GM21367 (cell line): ENCODE results near the gene PSENEN.

Source experiments
- ATAC-seq: cut with Tn5 transposase; IDR thresholded peaks from one replicate; pipeline ENCODE4 v1.9.1; 2021; ENCODE audit not compliant: unreplicated experiment

The PSENEN gene

DNA sequence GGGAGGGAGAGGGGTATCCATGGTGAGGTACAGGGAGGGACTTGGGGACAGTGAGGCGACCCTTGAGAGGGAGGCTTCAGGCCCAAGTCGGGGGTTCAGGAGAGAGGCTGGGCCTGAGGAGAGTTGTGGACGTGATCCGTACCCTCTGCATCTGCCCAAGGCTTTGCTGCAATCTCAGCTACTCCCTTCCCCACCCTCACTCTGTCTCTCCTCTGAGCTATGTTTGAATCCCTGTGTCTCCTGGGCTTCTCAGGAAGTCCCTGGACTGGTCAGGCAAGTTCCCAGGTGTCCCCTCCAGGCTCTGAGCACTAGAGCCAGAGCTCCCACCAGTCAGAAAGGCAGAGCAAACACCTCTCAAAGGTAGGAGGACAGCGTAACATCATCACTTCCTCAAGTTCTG lies 4.7 kb downstream of the PSENEN start:
- ATAC-seq = no peak

DNA sequence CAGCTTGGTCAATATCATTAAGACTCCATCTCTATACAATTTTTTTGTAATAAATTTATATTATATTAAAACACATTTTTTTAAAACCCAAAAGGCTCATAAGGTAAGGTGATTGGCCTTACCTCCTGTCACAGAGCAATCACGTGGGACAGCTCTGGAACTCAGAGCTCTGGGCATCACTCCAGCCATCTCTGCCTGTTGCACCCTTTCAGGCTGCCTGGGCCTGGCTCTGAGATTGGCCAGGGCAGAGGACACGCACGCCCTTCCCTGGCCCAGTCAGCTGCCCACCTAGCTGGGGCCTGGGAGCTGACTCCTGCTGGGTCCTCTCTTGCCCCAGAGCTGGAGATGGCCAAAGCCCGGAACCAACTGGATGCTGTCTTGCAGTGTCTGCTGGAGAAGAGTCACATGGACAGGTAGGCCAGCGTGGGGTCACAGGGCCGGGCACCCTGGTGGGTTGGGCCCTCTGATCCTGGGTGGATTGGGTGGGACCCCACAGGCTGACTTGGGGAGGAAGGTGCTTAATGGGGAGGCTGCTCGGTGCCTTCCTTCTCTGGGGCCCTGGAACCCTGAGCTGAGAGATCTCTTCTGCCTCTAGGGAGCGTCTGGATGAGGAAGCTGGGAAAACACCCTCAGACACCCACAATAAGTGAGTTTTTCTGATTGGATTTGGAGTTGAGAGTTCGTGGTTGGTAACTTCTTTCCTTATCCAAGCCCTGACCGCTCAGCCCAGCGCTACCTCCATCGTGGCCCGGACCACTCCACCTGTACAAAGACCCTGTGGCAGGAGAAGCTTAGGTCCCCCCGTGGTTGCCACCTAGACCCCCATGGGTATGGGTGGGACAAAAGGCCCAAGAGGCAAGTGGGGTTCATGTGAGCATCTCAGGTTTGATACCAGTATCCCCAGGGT lies 6.6 kb downstream of the PSENEN start:
- no peak for ATAC-seq

- no peak for ATAC-seq
Measured at GRCh38 chr19:35752746-35753350, 7.4 kb downstream of the PSENEN start.

DNA sequence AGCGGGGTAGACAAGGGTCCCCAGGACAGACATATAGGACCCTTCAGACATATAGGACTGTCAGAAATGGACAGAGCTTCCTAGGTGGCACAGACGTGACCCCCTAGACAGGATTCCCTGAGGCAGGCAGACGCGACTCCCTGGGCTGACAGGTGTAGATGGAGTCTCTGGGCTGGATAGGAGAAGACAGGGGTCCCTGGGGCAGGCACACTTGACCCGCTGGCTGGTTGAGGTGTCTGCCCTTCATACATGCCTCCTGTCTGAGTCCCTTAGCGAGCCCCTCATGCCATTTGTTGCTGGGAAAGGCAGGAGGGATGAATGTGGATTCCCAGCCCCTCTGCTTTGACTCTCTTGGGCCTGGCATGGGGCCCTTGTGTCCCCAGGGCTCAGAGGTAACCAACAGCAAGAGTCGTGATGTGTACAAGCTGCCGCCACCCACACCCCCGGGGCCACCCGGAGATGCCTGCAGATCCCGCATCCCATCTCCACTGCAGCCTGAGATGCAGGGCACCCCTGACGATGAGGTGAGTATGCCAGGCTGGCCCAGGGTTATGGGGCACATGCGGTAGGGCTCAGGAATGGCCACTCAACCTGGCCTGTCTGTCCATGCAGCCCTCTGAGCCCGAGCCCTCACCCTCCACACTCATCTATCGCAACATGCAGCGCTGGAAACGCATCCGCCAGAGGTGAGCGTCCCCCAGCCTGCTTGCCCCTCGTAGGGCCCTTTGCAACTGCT lies 8.4 kb downstream of the PSENEN start:
- no peak for ATAC-seq

GRCh38 chr19:35754370-35755130 lies 9.1 kb downstream of the PSENEN start:
- no peak for ATAC-seq

DNA sequence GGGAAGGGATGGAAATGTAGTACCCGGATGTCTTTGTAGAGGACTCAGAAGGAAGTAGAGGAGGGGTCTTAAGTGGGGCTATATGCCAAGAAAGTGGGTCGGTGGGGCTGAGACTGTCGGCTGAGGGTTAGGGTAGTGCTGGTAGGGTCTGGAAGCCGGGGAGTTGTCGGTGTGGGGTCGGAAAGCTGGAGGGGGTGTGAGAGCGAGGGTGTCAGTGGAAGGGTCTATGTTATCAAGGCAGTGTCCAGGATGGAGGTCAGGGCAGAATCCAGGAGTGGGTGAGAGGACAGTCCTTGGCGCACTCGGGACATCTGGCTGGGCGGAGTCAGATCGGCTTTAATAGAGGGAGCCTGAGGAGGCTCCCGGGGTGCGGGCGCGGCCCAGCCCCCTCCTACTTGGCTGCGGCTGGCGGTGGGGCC lies 9.7 kb downstream of the PSENEN start:
- no peak for ATAC-seq

GRCh38 chr19:35755550-35756376 lies 10.3 kb downstream of the PSENEN start:
- ATAC-seq = no peak

GRCh38 chr19:35756377-35757230 lies 11.2 kb downstream of the PSENEN start, which contains the start of gene HSPB6:
TSS of gene HSPB6 (minus strand) at chr19:35757029. CDS start at chr19:35757008, 21 bp downstream.
- no peak for ATAC-seq

GRCh38 chr19:35757231-35757748 lies 11.8 kb downstream of the PSENEN start:
- ATAC-seq = no peak

GRCh38 chr19:35757749-35758608 lies 12.5 kb downstream of the PSENEN start, which contains the start of gene PROSER3:
TSS of gene PROSER3 (plus strand) at chr19:35758176. CDS start at chr19:35758216, 40 bp downstream.
- ATAC-seq = peak; percentile 86

DNA sequence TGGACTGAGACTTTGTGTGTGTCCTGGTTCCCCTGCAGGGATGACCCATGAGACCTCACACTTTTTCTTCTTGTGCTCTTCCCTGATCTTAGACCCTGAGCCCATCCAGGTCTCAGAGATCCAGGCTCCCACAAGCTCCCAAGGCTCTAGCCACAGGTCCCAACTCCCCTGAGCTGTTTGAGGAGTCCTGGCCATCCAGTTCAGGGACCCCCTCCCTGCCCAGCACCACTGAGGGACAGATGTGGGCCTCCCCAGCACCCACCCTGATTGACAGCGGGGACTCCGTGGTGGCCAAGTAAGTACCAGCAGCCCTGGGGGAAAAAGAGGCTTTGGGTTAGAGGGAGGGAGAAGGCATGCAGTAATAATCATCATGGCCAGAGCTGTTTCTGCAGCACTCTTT lies 14.2 kb downstream of the PSENEN start:
- no peak for ATAC-seq

GRCh38 chr19:35760711-35761349 lies 15.4 kb downstream of the PSENEN start:
- no peak for ATAC-seq

- no peak for ATAC-seq
Measured at GRCh38 chr19:35764432-35765315, 19.2 kb downstream of the PSENEN start.

DNA sequence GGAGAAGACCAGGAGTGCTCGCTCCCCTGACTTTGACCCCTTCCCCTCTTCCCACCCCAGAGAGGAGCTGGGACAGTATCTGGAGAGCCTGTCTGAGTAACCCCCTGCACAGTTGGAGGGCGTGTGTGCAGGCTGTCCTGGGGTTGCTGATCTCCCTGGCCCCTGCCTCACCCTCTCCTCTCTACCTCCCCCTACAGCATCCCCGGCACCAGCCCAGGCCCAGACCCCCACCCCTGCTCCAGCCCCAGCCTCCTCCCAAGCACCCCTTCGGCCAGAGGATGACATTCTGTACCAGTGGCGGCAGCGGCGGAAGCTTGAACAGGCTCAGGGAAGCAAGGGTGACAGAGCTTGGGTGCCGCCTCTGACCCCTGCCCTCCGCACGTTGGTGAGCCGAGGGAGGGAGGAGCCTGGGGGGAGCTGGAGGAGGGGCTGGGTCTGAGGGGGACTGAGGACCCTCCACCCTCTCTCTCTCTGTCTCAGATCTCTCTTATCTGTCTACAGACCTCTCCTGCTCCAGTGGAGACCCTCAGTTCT lies 21.2 kb downstream of the PSENEN start:
- ATAC-seq = no peak

- ATAC-seq = no peak
Measured at GRCh38 chr19:35767288-35768081, 22.0 kb downstream of the PSENEN start.
